ENCODE data around the gene TAS1R3.
A peak's percentile ranks its signal among the peaks of the same experiment; 100 is the strongest.

Gene TAS1R3

DNA sequence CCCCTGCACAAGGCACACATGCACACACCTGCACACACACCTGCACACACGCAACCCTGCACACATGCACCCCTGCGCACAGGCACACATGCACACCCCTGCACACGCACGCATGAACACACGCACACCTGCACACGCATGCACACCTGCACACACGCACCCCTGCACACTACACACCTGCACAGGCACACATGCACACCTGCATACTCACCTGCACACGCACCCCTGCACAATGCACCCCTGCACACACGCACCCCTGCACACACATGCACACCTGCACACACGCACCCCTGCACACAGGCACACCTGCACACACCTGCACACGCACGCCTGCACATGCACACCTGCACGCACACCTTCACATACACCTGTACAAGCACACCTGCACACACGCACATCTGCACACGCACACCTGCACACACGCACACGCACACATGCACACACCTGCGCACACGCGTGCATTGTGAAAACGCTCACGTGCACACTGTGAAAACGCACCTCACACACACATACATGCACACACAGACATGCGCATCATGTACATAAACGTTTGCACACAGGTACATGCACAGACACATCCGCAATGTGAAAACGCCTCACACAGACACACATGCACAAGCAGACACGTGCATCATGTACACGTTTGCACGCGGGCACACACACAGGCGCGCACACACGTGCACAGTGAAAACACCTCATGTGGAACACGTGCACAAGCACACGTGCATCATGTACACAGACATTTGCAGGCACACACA, 9.9 kb downstream of the TAS1R3 start:
- DNase-seq, result no peak

GRCh38 chr1:1341549-1342021, 10.5 kb downstream of the TAS1R3 start:
- no peak for DNase-seq

DNA sequence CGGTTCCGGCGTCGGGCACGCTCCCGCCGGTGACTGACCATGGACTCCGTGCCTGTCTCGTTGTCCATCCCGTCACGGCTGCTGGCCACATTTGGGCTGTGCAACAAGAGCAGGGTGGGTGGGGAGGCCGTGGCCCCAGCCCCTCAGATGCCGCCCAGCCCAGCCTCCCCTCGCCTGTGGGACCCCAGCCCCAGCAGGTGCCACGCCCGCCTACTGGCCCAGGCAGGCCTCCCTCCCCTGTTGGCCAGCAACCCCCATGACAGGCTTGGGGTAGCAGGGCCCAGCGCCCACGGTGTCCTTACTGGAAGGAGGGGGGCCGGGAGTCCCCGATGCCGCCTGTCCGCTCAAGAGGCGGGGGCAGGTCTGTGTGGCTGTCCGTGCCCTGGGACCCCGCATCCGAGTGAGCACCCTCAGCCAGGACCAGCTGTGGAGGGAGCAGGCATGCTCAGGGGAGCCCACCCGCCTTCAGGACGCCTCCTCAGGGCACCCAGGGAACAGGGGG, 11.0 kb downstream of the TAS1R3 start:
- DNase-seq, result no peak

GRCh38 chr1:1342584-1343115, 11.6 kb downstream of the TAS1R3 start:
- no peak for DNase-seq

GRCh38 chr1:1343811-1344421, 12.8 kb downstream of the TAS1R3 start:
- no peak for DNase-seq

GRCh38 chr1:1344655-1345361, 13.7 kb downstream of the TAS1R3 start:
- DNase-seq, result no peak

DNA sequence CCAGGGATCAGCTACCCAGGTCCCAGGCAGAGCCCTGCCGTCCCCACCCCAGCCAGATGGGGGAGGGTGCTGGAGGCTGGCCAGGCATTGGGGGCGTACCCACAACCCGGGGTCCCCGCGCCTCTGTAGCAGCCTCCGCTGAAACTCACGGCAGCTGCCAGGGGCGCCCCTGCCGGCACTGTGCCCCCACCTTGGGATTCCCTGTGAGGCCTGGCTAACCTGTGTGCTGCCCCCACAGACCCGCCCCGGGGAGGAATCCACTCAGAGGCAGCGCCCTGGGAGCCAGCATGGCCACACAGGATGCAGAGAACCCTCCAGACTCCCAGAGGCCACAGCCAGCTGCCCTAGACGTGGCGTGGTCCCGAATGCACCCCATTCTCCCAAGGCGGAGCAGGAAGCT, 14.3 kb downstream of the TAS1R3 start:
- DNase-seq, result no peak

- DNase-seq, result no peak
Measured at GRCh38 chr1:1345860-1346500, 14.9 kb downstream of the TAS1R3 start.

DNA sequence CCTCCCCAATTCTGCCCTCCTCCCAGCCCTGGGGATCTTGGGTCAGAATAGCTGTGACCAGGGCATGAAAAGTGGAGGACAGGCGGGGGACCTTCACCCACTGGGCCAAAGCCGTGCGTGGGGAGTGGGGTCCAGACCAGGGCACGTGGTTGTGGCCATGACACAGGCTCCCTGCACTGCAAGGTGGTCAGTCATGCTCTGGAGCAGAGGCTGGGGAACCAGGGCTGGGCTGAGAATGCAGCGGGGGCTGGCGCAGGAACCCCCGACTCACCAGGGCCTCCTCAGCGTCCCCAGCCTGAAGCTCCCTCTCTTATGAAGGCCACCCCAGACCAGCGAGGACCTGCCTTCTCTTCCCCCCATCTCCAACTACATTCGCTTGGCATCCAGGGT, 15.4 kb downstream of the TAS1R3 start:
- DNase-seq, result no peak

DNA sequence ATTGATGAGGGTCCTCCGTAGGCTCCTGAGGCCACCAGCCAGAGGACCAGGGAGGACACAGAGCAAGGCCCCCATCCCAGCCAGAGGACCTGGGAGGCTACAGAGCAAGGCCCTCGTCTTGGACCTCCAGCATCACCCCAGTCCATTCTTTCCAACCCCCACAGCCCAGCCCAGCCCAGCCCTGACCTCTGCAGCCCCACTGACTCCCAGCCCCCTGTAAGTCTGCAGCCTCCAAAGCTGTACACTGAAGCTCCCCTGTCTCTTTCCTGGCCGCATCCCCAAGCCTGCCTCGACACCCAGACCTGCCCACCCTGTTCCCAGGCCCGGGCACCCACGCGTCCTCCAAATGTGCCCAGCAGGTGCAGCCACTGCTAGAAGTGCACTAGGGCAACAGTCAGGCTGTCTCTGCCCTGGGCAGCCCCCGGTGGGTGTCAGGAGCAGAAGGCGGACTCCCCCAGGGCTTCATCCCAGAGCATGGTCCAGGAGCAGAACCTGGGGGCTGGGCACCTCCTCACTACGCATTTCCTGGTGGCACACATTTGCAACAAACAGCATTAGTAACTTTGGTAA, 16.0 kb downstream of the TAS1R3 start:
- no peak for DNase-seq

DNA sequence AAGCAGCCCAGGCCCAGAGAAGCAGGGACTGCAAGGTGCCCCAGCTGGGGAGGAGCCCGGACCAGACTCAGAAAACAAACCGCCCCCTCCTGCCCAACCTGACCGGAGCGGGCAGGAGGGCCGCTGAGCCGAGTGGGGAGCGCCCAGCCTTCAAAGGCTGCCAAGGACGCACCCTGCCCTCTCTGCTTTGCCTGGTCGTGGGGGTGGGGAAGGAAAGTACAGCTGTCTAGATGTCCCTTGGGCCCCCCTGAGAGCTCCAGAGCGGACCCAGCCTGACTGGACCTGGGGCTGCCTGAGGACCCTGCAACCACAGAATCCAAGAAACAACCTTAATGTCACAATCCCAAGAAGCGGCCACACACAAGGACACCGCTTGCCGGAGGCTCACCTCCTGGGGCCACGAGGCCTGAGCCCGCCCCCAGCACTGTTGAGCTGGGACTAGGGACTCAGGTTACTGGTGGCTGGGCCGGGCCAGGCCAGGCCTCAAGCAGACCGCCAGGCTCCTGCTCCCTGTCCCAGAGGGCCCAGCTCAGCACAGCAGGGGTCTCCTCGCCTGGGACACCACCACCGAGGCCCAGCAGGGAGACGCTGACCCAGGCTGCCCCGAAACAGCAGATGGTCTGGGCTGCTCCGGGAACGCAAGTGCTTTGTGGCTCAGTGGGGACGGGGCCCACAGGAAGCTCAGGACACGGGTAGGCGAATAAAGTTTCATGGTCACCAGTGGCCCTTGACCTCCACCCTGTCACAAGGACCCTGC, 16.8 kb downstream of the TAS1R3 start:
- DNase-seq, result no peak

GRCh38 chr1:1348420-1349255, 17.6 kb downstream of the TAS1R3 start:
- DNase-seq, result no peak

- DNase-seq, result peak; percentile 32
Measured at GRCh38 chr1:1349256-1350012, 18.4 kb downstream of the TAS1R3 start, which contains the start of gene DVL1. DVL1 (minus strand) TSS chr1:1349418; CDS start chr1:1349065, 353 bp downstream.

DNA sequence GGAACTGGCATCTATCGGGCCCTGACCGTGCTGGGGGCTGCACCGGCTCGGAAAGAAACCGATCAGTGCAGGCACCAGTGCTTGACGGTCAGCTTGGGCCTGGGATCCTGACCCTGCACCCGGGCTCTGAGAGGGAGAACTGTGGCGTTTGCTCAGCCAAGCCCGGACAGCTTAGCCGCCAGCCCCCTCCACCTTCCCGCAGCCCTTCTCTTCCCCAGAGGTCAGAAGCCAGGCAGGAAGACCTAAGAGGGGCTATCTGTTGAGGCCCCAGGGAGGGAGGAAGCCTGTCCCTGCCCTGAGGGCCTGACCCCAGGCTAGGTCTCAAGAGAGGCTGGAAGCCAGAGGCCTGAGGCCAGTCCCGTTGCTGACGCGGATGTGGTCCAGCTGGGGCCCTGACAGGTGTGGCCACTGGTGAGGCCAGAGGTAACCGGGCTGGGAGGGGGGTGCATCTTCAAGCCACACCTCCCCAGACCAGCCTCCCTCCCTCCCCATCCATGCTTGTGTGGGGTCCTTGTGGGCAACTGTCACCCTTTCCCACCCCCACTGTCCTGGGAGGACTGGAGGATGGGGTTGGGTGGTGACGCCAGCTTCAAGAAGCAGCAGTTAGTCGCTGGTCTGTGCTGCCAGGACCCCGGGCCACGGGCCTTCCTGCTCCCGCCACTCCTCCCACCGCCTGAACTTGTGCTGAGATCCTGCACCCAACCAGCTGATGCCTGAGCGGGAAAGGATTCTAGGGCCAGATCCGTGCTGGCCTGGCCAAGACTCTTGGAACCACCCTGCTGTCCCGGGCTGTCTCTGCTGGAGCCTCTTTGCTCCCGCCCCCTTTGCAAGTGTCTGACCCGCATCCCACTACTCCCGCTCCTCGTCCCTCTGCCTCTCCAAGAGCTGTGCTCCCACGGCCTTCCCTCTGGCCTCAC, 20.7 kb downstream of the TAS1R3 start:
- no peak for DNase-seq

GRCh38 chr1:1352786-1353388, 21.8 kb downstream of the TAS1R3 start:
- no peak for DNase-seq

GRCh38 chr1:1353389-1354151, 22.5 kb downstream of the TAS1R3 start:
- DNase-seq, result no peak

Data from NCI-H1092 (cell line).